HCT116 (cell line): ENCODE data around the gene LMOD1. TPM values are rescaled to one million over a fixed set of nuclear protein-coding genes. Genes with fewer than 3 reads are reported as not detected.

ENCODE experiments used
- ATAC-seq: fragments of 200-7000 bp; cut with Tn5 transposase; 2 replicates; pipeline ENCODE4 v1.9.1; 2020; ENCODE audit warnings: mild to moderate bottlenecking, moderate library complexity
- BruUV-seq: library from RNA; stranded (reverse); fragments of 400-500 nt; replicated peaks from 2 replicates; lab custom pipeline; 2021; lab: Mats Ljungman, UMichigan
- CTCF ChIA-PET: fragments of 300-600 bp; sonication (Branson Sonifier 250); formaldehyde crosslinking; loops from one replicate; lab custom pipeline; 2021; ENCODE audit warnings: antibody characterized with exemption; lab: Charles Lee
- POLR2A ChIA-PET: fragments of 300-600, 350-600 bp; sonication (Branson Sonifier 250); formaldehyde crosslinking; loops from one replicate; lab custom pipeline; 2021; ENCODE audit warnings: antibody characterized with exemption; lab: Charles Lee
- RAD21 ChIA-PET, 2 experiments: fragments of 300-600 bp; sonication (Branson Sonifier 250); formaldehyde crosslinking; loops; one replicate each; lab custom pipeline; 2023; ENCODE audit warnings: low total read pairs in 2 of 2; ENCODE audit not compliant: uncharacterized antibody in 2 of 2, unreplicated experiment in 2 of 2, low non-redundant PET in 1 of 2; lab: Charles Lee
- DNase-seq: peaks from one replicate; pipeline ENCODE4 v3.0.0-alpha.2; 2010; ENCODE audit warnings: low read depth, low spot score
- H2AFZ ChIP-seq: fragments of 200-600 bp; shearing (Covaris generic), sonication (generic); 2 replicates; pipeline ENCODE4 v1.6.1; 2017; ENCODE audit warnings: low read depth, mixed run types, mixed read lengths, antibody characterized with exemption, low read length; ENCODE audit not compliant: poor library complexity, severe bottlenecking
- H3K27ac ChIP-seq: 2 replicates; pipeline ENCODE4 v1.5.1; 2012; ENCODE audit warnings: low read depth, low read length
- H3K27me3 ChIP-seq: fragments of 200-600 bp; sonication (generic); 2 replicates; pipeline ENCODE4 v1.6.1; 2016; ENCODE audit warnings: mixed run types, low read length, mixed read lengths; ENCODE audit not compliant: insufficient read depth
- H3K36me3 ChIP-seq, 2 experiments: fragments of 200-500 bp in 1 of 2; fragments of 200-600 bp in 1 of 2; sonication (Bioruptor generic) in 1 of 2; sonication (generic) in 1 of 2; 2 replicates each; pipeline versions ENCODE4 v1.5.1 to v1.6.1; 2014 to 2016; ENCODE audit warnings: low read length in 2 of 2, inconsistent platforms in 1 of 2, mixed read lengths in 1 of 2, mixed run types in 1 of 2; ENCODE audit not compliant: insufficient read depth in 2 of 2, control insufficient read depth in 1 of 2
- H3K4me1 ChIP-seq, 2 experiments: fragments of 200-600 bp in 1 of 2; sonication (generic) in 1 of 2; 2 replicates each; pipeline versions ENCODE4 v1.5.1 to v1.6.1; 2012 to 2017; ENCODE audit warnings: low read length in 2 of 2, inconsistent platforms in 1 of 2, mild to moderate bottlenecking in 1 of 2, mixed read lengths in 1 of 2, mixed run types in 1 of 2, moderate library complexity in 1 of 2; ENCODE audit not compliant: insufficient read depth in 2 of 2, control insufficient read depth in 1 of 2
- H3K4me2 ChIP-seq: fragments of 200-600 bp; sonication (generic); 2 replicates; pipeline ENCODE4 v1.6.1; 2017; ENCODE audit warnings: mixed run types, low read length, mixed read lengths
- H3K4me3 ChIP-seq, 2 experiments: fragments of 200-600 bp in 1 of 2; sonication (generic) in 1 of 2; replicated peaks in 1 of 2; 2 replicates each; pipeline ENCODE4 v1.5.1; 2011 to 2016; ENCODE audit warnings: low read length in 2 of 2, control low read depth in 1 of 2, low read depth in 1 of 2, mild to moderate bottlenecking in 1 of 2, mixed read lengths in 1 of 2, mixed run types in 1 of 2
- H3K79me2 ChIP-seq: fragments of 200-600 bp; sonication (generic); 2 replicates; pipeline ENCODE4 v1.6.1; 2017; ENCODE audit warnings: mild to moderate bottlenecking, mixed run types, low read length, moderate library complexity, mixed read lengths; ENCODE audit not compliant: insufficient read depth
- H3K9ac ChIP-seq: fragments of 200-600 bp; sonication (generic); 2 replicates; pipeline ENCODE4 v1.6.1; 2016; ENCODE audit warnings: low read length, mixed read lengths
- H3K9me2 ChIP-seq: fragments of 200-600 bp; sonication (generic), shearing (Covaris generic); 2 replicates; pipeline ENCODE4 v1.6.1; 2017; ENCODE audit warnings: mixed run types, mild to moderate bottlenecking, moderate library complexity; ENCODE audit not compliant: insufficient read depth
- H3K9me3 ChIP-seq, 2 experiments: fragments of 200-500 bp in 1 of 2; fragments of 200-600 bp in 1 of 2; sonication (Bioruptor generic) in 1 of 2; sonication (generic) in 1 of 2; 2 replicates each; pipeline ENCODE4 v1.6.1; 2014 to 2017; ENCODE audit warnings: low read length in 2 of 2, mixed read lengths in 2 of 2, inconsistent platforms in 1 of 2, low read depth in 1 of 2, mild to moderate bottlenecking in 1 of 2, mixed run types in 1 of 2, moderate library complexity in 1 of 2; ENCODE audit not compliant: control insufficient read depth in 1 of 2, insufficient read depth in 1 of 2
- H4K20me1 ChIP-seq: fragments of 200-600 bp; sonication (generic), shearing (Covaris generic); 2 replicates; pipeline ENCODE4 v1.6.1; 2017; ENCODE audit warnings: mixed run types, mild to moderate bottlenecking, moderate library complexity; ENCODE audit not compliant: insufficient read depth
- POLR2AphosphoS5 ChIP-seq: IDR thresholded peaks from 2 replicates; pipeline ENCODE4 v1.6.1; 2011; ENCODE audit warnings: mild to moderate bottlenecking, low read depth, low read length, moderate library complexity
- RAD21 ChIP-seq: IDR thresholded peaks from 2 replicates; pipeline ENCODE4 v1.6.1; 2012; ENCODE audit warnings: low read depth, mild to moderate bottlenecking
- SIN3A ChIP-seq: IDR thresholded peaks from 2 replicates; pipeline ENCODE4 v1.6.1; 2012; ENCODE audit warnings: low read depth
- YY1 ChIP-seq: IDR thresholded peaks from 2 replicates; pipeline ENCODE4 v1.6.1; 2011; ENCODE audit warnings: low read length, low read depth, moderate library complexity, mild to moderate bottlenecking; ENCODE audit not compliant: insufficient replicate concordance; ENCODE audit errors: extremely low read depth
- intact Hi-C: fragments of 100-400 bp; cut with micrococcal nuclease; formaldehyde crosslinking; loops from 2 replicates; pipeline ENCODE4 v1.10.0; 2022
- total RNA-seq: library from RNA; stranded (reverse); gene quantifications from one replicate; pipeline ENCODE4 v1.2.1, GENCODE V29; 2021; ENCODE audit not compliant: unreplicated experiment
- TF ChIP-seq, protein P1 (sequence below), 3 experiments: fragments of 200-600 bp in 1 of 3; sonication (generic) in 1 of 3; IDR thresholded peaks in 2 of 3; conservative IDR thresholded peaks in 1 of 3; 2 replicates each; pipeline ENCODE4 v1.5.1; 2012 to 2017; ENCODE audit warnings: low read depth in 2 of 3, low read length in 2 of 3, antibody characterized with exemption in 1 of 3, borderline replicate concordance in 1 of 3, control low read depth in 1 of 3, mild to moderate bottlenecking in 1 of 3, mixed read lengths in 1 of 3, mixed run types in 1 of 3, moderate library complexity in 1 of 3; ENCODE audit not compliant: insufficient read depth in 1 of 3
- TF ChIP-seq, protein P2 (sequence below): IDR thresholded peaks from 2 replicates; pipeline ENCODE4 v1.6.1; 2011; ENCODE audit warnings: mild to moderate bottlenecking, low read length, moderate library complexity; ENCODE audit not compliant: insufficient replicate concordance; ENCODE audit errors: extremely low read depth

LMOD1 gene
- total RNA-seq, 1 experiment from 2014 or later: 0.12 TPM

DNA sequence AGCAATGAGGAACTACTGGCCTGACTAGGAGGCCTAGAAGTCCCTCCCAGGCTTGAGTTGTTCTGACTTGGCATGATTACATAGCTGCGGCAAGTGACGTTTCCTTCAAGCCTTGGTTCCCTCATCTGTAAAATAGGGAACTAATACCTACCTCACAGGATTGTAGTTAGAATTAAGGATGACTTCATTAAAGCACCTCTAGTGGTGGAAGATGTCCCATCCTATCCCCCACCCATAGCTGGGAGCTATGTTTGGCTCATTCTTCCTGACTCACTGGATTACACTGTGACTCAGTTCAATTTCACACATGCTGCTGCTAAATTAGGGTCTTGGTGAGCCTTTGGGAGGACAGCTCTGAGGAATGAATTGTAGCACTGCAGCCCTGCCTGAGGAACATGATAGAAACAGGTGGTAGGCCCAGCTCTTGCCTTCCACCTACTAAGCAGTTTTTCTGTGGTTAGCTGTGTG is 63.6 kb downstream of the LMOD1 start:
- Histone ChIP-seq H3K27ac (peak overlapping the region; percentile 64), H3K4me2 (peak overlapping the region; percentile 71), H3K27me3 (no peaks in the 10 kb centered on the region), H3K9ac (peak overlapping the region; percentile 54), H3K9me2 (no peaks in the 10 kb centered on the region), H2AFZ (no peak overlapping the region), H3K4me3 (peak overlapping the region in 1 of 2 experiments; percentile 23; a peak in 1 of 4 replicates), H3K4me1 (peaks cover 37 to 56% of the 10 kb centered on the region in 2 experiments), H3K36me3 (no peaks in the 10 kb centered on the region), H3K9me3 (no peaks in the 10 kb centered on the region), H3K79me2 (no peaks in the 10 kb centered on the region), H4K20me1 (no peaks in the 10 kb centered on the region)
- ChIA-PET RAD21 (interaction anchor here in 1 of 2 experiments (0.9 kb wide), 1 partner anchor 91 kb away, joined by 5 read pairs; no protein-coding TSS in a partner anchor), CTCF (interaction anchor here (0.8 to 4.2 kb wide), 7 partner anchors 8 to 322 kb away, joined by 3 to 27 read pairs (median 3); partner anchors contain the start of gene IPO9), POLR2A (interaction anchor here (1.0 to 2.0 kb wide), 5 partner anchors 13 to 168 kb away, joined by 3 to 9 read pairs (median 5); partner anchors contain the start of gene ELF3)
- ATAC-seq (peak; percentile 67), DNase-seq (peak; percentile 71)
- intact Hi-C loops: no loop called here
- TF ChIP-seq RAD21 (no peak), SIN3A (no peak), POLR2AphosphoS5 (peak; percentile 68), YY1 (peak; percentile 18)
- TF ChIP-seq, protein P1, sequence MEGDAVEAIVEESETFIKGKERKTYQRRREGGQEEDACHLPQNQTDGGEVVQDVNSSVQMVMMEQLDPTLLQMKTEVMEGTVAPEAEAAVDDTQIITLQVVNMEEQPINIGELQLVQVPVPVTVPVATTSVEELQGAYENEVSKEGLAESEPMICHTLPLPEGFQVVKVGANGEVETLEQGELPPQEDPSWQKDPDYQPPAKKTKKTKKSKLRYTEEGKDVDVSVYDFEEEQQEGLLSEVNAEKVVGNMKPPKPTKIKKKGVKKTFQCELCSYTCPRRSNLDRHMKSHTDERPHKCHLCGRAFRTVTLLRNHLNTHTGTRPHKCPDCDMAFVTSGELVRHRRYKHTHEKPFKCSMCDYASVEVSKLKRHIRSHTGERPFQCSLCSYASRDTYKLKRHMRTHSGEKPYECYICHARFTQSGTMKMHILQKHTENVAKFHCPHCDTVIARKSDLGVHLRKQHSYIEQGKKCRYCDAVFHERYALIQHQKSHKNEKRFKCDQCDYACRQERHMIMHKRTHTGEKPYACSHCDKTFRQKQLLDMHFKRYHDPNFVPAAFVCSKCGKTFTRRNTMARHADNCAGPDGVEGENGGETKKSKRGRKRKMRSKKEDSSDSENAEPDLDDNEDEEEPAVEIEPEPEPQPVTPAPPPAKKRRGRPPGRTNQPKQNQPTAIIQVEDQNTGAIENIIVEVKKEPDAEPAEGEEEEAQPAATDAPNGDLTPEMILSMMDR (IDR thresholded peaks at IDR 0.05 in 2 of 3, conservative IDR thresholded peaks at IDR 0.05 in 1 of 3; ENCODE audit: borderline replicate concordance in 1 of 3, insufficient read depth in 1 of 3, low read depth in 2 of 3, low read length in 2 of 3): peak in 2 of 3 experiments; percentile 38 to 43; a peak in 4 of 6 replicates
- TF ChIP-seq, protein P2, sequence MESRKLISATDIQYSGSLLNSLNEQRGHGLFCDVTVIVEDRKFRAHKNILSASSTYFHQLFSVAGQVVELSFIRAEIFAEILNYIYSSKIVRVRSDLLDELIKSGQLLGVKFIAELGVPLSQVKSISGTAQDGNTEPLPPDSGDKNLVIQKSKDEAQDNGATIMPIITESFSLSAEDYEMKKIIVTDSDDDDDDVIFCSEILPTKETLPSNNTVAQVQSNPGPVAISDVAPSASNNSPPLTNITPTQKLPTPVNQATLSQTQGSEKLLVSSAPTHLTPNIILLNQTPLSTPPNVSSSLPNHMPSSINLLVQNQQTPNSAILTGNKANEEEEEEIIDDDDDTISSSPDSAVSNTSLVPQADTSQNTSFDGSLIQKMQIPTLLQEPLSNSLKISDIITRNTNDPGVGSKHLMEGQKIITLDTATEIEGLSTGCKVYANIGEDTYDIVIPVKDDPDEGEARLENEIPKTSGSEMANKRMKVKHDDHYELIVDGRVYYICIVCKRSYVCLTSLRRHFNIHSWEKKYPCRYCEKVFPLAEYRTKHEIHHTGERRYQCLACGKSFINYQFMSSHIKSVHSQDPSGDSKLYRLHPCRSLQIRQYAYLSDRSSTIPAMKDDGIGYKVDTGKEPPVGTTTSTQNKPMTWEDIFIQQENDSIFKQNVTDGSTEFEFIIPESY: peak; percentile 37
- BruUV-seq: no TSS peak
